K562 (cell line): Measurements from ENCODE around the gene PTPRF.

Experiments
- CTCF ChIP-seq, 3 experiments: IDR thresholded peaks in 2 of 3; conservative IDR thresholded peaks in 1 of 3; 2 replicates each; pipeline ENCODE4 v1.5.1; 2011 to 2012; ENCODE audit warnings: low read length in 3 of 3, mild to moderate bottlenecking in 3 of 3, control low read depth in 2 of 3, improper control_type of control experiment in 1 of 3, inconsistent platforms in 1 of 3, low read depth in 1 of 3, mixed read lengths in 1 of 3, moderate library complexity in 1 of 3; ENCODE audit not compliant: insufficient read depth in 2 of 3
- E2F8 ChIP-seq: fragments of 450-650 bp; IDR thresholded peaks from 2 replicates; pipeline ENCODE4 v1.7.1; 2018; ENCODE audit warnings: mild to moderate bottlenecking, low read depth; ENCODE audit not compliant: partially characterized antibody
- IRF1 ChIP-seq: sonication (generic); formaldehyde crosslinking; IDR thresholded peaks from 2 replicates; pipeline ENCODE4 v1.8.0; 2022; ENCODE audit warnings: missing genetic modification reagents, mild to moderate bottlenecking, borderline replicate concordance
- MBD1 ChIP-seq: fragments of 250-450 bp; sonication (Bioruptor Pico); IDR thresholded peaks from 2 replicates; pipeline ENCODE4 v1.8.0; 2022; ENCODE audit warnings: inconsistent platforms
- NCOR1 ChIP-seq: fragments of 450-650 bp; IDR thresholded peaks from 2 replicates; pipeline ENCODE4 v1.6.1; 2016; ENCODE audit warnings: mild to moderate bottlenecking, moderate library complexity
- ZNF444 ChIP-seq: fragments of 250-450 bp; sonication (Bioruptor Pico); IDR thresholded peaks from 2 replicates; pipeline ENCODE4 v1.4.0; 2020; ENCODE audit warnings: mild to moderate bottlenecking, moderate library complexity

GRCh38 chr1:43587594-43587993 is 56.9 kb downstream of the PTPRF start:
- TF ChIP-seq IRF1 (no peak), NCOR1 (no peak), MBD1 (CRISPR knock-in tag) (no peak), ZNF444 (CRISPR knock-in tag) (no peak), CTCF (IDR thresholded peaks at IDR 0.05 in 2 of 3, conservative IDR thresholded peaks at IDR 0.05 in 1 of 3; ENCODE audit: insufficient read depth in 2 of 3, low read depth in 1 of 3, low read length in 3 of 3) (no peak), E2F8 (no peak)
